HG02885 (cell line): ENCODE results near the gene ERO1B.

Experiments used
- ATAC-seq: cut with Tn5 transposase; IDR thresholded peaks from one replicate; pipeline ENCODE4 v1.9.1; 2021; ENCODE audit warnings: mild to moderate bottlenecking; ENCODE audit not compliant: unreplicated experiment, poor library complexity

The ERO1B gene

DNA sequence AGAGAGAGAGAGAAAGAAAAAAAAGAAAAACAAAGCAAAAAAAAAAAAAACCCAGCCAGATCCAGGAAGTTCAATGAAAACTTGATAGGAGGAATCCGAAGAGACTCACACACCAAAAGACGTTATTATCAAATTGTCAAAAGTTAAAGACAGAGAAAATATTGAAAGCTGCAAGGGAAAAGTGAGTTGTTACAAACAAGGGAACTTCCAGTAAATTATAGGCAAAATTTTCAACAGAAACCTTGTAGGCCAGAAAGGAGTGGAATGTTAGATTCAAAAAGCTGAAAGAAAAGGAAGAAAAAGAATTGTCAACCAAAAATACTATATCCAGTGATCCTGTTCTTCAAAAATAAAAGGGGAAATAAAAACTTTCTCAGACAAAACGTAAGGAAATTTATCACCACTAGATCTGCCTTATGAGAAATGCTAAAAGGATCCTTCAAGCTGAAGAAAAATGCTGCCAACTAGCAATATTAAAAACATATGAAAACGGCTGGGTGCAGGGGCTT is 23.6 kb downstream of the ERO1B start:
- ATAC-seq = no peak

DNA sequence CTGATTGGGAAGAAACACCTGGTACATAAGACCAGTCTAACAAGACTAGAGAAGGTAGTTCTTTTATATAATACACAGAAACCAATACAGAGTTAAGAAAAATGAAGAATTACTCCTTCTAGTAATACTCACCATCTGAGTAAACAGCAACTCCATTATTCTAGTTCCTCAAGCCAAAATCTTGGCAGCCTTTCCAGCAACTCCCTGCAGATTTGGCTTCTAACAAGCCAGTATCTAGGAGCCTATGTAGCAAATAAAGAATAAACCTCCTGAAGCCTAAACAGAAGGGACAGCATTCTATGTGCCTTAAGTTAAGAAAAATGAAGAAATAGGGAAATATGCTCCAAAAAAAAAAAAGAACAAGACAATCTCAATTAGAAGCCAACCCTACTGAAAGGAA is 24.5 kb downstream of the ERO1B start:
- ATAC-seq = no peak

DNA sequence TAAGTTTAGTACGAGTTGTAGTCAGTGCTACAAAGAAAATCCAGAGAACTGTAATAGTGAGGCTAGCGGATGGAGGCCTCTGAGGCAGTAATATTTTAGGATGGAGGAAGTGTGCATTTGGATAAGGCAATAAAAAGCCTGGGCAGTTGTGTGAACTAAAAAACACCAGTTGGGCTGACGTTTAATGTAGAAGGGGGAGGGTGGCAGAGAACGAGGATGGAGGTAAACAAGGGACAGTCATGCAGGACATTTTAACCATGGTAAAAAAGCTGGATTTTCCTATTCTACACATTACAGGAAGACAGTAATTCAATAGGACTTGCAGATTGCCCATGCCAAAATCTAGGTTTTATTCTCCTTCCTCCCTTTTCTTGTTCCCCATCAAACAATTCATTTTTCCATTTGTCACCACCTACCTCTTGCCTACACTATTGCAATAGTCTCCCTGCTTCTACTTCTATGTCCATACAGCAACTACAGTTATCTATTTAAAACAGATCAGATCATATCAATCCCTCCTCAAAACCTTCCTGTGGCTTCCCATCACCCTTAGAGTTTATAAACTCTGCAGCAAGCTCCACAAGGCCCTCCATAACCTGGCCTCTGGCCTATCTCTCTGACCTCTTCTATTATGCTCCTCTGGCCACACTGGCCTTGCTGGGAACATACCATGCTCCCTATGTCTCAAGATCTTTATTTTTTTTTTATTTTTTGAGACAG is 27.7 kb downstream of the ERO1B start:
- no peak for ATAC-seq

DNA sequence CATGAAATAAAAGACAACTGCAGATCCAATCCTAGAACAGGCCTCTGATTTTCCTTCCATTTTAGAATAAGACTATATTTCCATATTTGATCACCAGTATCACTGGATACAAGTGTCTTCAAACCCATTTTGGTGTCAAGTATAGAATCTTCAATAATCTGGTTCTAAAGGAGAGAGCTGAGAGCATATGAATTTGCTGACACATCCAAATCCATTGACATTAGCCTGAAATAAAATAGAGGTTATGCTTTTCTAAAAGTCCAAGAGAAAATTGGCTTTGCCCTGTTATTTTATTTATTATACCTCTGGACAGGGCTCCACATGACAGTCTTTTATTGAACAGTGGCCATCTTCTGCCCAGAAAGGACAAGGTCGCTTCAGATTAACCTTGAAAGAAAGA is 28.6 kb downstream of the ERO1B start:
- ATAC-seq = no peak

DNA sequence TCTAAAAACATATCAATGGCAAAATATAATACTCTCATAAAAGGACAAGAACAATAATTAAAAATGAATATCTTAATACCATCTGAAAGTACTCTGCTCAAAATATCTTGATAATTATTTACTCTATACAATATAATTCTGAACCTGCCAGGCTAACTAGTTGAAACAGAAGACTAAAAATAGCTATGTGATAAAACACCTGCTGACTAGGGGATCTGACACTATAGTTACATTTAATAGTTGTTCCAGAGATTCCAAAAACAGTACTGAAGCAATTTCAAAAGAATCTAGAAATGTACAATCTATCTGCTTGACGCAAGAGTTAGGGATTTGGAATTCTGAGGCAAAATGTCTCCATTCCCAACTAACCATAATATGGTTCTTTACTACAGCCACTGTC is 30.2 kb downstream of the ERO1B start:
- no peak for ATAC-seq

DNA sequence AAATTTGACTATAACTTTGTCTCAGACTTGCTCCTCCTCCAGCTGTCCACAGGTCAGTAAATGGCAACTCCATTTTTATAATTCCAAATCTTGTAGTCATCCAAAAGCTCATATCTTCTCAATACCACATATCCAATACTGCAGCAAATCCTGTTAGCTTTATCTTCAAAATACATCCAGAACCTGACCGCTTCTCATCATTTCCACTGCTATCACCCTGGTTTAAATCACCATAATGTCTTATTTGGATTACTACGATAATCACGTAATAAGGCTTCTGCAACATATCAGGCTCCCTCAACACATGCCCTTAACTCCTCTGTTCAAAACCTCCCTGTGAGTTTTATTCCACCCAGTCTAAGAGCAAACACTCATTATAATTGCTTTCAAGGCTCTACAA is 34.5 kb downstream of the ERO1B start:
- ATAC-seq = no peak

DNA sequence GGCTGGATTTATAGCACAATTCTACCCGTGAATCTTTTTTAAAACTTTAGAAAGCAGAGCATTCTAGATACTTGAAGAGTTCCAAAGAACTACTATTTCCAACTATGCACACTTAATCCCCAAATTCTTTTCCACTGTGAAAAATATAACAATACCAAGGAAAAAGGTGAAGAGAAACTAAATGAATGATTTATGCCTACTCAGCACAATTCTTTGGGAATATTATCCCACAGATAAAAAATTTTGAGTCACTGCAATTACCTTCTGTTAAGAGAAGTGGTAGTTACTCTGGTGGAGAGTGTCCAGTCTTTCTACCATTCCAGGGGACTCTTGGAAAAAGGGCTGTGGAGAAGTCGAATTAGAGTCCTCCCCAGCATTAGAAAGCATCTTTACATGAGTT is 39.2 kb downstream of the ERO1B start:
- no peak for ATAC-seq

DNA sequence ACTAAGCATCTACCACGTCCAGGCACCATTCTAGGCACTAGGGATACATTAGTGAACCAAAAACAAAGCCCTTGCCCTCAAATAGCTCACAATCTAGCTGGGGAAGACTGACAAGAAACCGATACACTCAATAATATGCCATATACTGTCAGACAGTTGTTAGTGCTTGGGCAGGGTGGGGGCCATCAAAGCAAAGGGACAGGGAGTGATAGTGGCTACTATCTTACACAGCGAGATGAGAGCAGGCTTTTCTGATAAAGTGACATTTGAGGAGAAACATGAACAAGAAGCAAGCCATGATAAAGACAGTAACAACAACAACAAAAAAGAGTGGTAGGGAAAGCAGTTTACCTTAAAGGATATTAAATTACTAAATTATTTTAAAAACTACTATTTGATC is 41.1 kb downstream of the ERO1B start:
- no peak for ATAC-seq

DNA sequence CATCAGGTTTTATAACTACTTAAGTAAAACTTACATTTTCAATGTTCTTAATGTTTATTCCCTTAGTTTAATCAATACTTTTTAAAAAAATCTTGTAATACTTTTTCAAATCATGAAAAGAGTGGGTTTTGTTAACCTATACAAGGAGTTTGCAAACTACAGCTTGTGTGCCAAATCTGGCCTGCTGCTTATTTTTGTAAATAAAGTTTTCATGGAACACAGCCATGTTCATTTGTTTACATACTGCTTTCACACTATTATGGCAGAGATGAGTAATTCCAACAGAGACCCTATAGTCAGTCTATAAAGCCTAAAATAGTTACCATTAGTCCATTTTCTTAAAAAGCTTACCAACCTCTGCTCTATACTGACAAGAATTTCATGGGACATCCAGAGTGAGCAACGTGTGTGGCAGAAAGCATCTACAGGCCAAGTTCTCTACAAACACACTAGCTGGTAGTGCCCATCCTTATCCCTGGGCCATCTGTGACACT is 42.6 kb downstream of the ERO1B start:
- ATAC-seq = no peak

DNA sequence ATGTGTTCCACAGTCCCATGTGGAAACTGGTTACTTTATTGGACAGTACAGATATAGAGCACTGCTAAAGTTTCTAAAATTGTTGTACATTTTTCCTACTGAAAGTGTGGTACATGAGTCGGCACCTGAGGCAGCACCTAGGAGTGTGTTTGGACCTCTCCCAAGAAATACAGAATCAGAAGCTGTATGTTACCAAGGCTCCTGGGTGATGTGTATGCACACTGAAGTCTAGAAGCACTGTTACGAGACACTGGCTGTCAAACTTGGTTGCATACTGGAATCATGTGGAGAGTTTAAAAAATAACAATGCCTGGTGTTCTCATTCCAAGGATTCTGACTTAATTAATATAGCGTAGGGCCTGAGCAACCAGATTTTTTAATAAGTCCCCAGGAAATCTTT is 46.6 kb downstream of the ERO1B start:
- ATAC-seq = no peak

DNA sequence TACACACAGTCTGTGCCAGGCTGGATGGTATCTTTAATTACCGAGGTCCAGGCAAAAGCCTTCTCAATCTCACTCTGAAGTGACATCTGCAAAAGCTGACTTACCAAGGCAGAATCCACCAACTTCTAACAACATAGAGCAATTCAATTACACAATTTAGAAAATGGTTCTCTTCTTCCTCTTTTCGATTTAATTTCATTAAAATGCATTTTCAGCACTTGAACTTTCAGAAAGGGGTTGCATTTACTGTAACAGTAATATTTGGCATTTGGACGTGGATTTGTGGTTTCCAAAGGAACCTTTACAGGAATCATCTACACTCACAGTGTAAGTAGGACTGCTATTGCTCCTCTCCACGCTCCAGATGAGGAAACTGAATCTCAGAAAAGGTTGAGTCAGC is 53.3 kb downstream of the ERO1B start:
- no peak for ATAC-seq

DNA sequence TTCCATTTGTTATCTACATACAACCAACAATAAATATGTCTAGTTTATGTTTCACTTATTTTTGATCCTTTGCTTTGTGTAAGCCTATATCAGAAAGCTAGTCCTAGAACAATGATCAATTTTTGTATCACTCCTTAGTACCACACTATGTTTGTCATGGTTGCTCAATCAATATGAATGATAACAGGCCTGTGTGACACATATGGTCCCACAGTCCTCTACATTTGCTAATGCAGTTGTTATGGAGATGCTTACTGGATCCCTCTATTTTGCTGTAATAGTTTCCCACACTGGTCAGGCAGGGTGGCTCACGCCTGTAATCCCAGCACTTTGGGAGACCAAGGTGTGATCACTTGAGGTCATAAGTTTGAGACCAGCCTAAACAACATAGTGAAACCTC is 59.1 kb downstream of the ERO1B start:
- ATAC-seq = no peak

DNA sequence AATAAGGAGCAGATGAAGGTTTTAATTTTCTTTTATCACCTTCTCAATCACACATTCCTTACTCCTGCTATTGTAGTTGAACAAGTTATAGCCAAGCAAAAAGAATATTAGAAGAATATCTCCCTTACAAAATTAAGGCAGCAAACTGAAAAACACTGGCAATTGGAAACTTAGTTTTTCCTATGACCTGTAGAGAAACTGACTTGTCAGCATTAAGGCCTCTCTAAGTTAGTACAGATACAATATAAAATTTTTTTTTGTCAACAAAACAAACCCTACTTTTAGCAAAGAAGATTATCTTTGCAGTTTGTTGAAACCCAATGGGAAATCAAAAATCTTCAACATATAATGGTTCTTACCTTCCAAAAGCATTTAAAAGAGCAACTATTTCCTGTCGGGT is 61.3 kb downstream of the ERO1B start:
- ATAC-seq = no peak

DNA sequence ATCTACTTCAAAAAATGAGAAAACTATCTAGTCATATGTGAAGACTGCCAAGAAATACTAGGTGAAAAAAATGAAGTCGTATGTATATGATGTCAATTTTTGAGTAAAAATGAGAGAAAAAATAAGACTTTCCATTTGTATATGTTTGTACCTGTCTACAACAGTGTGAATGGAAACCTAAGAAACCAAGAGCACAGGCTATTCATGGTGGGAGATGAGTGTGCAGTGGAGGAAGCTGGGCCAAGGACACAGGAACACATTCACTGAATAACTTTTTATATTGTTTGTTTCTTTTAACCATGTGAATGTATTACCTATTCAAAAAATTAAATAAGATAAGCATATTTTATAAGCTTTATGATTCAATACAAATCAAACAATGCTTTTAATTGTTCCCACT is 67.0 kb downstream of the ERO1B start:
- no peak for ATAC-seq

DNA sequence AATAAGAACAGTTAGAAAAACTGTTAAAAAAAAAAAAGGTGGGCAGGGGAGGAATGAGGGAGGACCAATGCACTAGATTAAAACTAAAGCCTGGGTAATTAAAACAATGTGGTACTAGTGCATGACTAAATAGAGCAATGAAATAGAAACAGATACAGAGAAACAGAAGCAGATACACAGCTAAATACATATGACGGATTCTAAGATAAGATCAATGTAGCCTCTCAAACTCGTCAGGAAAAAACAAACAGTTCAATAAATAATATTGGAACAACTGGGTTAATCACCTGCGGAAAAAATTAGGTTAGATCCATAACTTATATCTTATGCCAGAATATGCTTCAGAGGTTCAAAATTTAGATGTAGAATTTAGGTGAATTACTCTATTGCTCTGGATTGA is 68.2 kb downstream of the ERO1B start:
- no peak for ATAC-seq

DNA sequence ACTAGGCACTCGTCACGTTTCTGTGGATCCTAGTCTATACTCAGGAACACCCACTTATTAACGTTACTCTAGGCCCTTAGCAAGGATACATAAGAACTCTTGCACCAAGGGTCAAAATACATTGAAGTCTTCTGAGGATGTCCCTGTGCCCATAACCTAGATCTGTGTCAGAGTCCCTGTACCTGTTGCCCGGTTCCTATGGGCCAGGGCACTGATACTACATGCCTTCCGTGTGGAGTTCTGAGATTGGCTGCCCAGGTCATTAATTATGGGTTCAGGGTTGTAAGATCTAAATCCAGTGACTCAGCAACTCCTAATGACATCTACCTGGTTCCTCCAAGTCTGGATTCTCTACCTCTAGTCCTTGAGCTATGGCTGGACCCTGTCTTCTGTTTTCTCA is 69.9 kb downstream of the ERO1B start:
- no peak for ATAC-seq

DNA sequence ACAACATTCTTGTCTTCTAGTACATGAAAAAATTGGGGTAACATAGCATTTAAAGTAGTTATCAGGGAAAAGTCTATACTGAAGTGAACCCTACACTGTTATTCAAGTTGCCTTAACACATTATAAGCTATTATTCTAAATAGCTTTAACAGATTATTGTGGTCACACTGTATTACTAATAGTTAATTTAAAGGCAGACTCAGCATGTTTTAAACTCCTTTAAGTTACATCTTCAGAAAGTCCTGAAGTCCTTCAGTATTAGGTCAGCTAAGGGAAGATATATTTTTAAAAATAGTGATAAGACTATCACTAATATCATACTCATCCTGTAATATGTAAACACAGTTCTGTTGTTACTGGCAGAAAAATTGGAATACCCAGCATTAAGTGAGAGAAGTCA is 72.0 kb downstream of the ERO1B start:
- no peak for ATAC-seq

DNA sequence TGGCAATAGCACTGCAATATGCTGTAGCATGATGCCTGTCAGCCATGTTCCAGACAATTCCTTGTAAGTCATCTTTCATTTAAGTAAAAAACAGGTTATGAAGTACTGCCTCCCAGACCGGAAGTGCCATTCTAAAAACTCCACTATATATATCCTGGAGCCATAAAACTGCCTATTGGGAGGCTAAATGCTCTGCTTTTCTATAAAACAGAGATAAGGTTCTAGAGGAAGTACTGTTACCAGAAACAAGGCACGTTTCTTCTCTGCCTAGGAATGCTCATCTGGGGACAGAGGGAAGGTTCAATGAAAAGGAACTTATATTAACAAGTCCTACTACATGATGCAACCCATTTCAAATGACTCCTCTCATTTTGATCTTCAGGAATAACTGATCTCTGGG is 72.6 kb downstream of the ERO1B start:
- ATAC-seq = no peak

DNA sequence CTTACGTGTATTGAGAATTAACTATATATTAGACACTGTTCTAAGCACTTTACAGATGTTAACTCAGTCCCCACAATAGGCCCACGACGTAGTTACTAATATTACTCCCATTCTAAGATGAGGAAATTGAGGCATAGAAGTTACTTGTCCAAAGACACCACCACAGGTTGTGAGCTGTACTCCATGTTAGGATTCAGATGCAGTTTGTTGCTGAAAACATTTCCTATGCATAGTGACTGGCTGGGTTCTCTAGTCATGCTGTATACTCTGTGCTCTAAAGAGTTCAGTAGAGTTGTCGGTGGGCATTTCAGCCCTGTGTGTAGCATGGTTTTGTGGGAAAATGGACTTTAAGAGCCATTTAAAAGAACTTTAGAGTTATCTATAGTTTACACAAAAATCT is 74.2 kb downstream of the ERO1B start:
- ATAC-seq = no peak

DNA sequence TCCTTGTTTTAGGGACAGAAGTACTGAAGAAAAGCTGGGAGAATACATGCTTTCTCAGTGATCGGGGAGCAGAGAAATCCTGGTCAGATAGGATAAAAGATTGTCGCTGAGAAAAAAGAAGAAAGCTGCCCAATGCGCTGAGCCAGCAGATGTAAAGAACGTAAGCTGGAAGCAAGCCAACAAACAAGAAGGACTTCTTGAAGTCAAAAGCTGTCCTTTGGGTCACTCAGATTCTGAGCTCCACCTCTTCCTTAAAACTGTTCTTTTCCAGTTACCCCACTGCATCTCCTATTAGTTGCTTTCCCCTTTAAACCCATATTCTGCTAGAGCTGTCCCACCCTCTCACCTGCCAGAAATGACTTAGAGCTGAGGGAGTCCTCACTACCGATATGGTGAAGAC is 74.6 kb downstream of the ERO1B start:
- no peak for ATAC-seq

DNA sequence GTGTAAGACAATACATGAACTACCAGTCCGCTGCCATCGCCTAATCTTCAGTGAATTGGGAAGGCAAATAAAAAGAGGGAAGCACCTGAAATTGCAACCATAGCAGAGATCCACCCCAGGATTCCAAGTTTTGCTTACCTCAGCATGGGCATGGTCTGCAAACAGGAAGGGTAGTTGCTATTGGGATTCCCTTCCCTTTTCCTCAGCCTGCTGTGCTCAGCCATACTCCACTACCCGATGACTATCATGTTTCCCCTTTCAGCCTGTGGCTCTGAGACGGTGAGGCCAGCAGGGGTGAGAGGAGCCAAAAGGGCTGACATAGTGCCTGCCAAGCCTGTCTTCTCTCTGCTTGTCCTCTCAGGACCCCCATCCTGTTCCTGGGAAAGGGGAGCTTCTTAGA is 75.2 kb downstream of the ERO1B start:
- no peak for ATAC-seq

DNA sequence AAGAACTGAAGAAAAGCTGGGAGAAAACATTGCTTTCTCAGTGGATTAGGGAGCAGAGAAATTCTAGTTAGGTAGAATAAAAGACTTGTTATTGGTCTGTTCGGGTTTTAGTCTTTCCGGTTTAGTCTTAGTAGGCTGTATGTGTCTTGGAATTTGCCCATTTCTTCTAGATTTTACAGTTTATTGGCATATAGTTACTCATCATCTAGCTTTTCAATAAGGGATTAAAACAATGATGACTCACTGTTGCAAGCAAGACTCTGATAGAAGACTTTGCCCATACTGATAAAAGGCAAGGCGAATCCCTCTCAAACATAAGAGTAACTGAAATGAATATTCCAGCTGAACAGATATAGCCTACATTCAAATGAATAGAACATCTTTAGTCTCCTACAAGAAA is 77.1 kb downstream of the ERO1B start:
- no peak for ATAC-seq

DNA sequence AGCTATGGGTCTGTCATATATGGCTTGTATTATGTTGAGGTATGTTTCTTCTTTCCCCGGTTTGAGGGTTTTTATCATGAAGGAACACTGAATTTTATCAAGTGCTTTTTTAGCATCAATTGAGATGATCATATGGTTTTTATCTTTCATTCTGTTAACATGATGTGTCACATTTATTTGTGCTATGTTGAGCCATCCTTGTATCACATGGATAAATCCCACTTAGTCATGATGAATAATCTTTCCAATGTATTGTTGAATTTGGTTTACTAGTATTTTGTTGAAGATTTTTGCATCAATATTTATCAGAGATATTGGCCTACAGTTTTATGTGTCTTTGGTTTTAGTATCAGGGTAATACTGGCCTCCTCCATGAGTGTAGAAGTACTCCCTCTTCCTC is 77.7 kb downstream of the ERO1B start:
- no peak for ATAC-seq
